TTC549 (cell line): Measurements from ENCODE around the gene CNNM3.

Source experiments
- FAIRE-seq: peaks from 2 replicates; lab custom pipeline; 2012; peaks lifted over from hg19 to GRCh38; lab: Jason Lieb, UNC

The CNNM3 gene

GRCh38 chr2:96878796-96879544 is 62.9 kb downstream of the CNNM3 start:
- no peak for FAIRE-seq

- no peak for FAIRE-seq
These were observed 63.5 kb downstream of the CNNM3 start for GRCh38 chr2:96879545-96880040.

GRCh38 chr2:96880891-96881273 is 64.8 kb downstream of the CNNM3 start:
- no peak for FAIRE-seq

GRCh38 chr2:96881349-96882195 is 65.5 kb downstream of the CNNM3 start:
- FAIRE-seq = no peak

GRCh38 chr2:96882230-96882629 is 66.2 kb downstream of the CNNM3 start:
- FAIRE-seq = no peak

- FAIRE-seq = no peak
These were observed 66.8 kb downstream of the CNNM3 start for GRCh38 chr2:96882906-96883305.

GRCh38 chr2:96883306-96883705 is 67.2 kb downstream of the CNNM3 start:
- FAIRE-seq = no peak
